ENCODE data around the gene DNAJC1.

Gene DNAJC1

DNA sequence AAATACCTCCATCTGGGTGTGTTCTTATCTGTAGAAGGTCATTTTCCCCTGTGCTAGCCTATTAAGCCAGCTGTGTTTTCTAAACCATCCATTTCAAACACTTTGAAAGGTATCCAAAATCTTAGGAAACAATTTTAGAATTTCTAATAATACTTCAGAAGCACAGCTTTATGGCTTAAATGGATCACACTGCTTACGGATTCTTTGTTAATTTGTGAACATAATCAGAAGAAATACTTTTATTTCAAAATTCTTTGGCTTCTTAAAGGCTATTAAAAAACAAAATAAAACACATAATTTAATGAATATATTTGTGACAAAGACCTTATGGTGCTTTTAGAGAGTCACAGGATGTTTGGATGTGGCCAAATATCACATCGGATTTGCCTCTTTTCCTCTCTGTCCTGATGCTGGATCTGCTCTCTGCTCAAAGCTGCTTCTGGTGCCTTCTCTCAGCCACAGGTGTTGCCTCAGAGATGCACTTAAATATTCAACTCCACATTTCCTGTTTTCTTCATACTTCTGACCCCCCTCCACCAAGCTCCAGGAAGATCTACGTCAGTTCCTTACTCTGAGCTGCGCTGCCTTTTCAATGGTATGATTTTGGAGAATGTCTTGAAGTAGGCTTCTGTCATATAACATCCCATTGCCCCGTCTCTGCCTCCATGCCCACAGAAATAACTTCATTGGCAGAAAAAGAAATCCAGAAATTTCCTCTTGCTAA is 238.9 kb downstream of the DNAJC1 start:
- H3K36me3 ChIP-seq (ENCODE audit: control insufficient read depth, low read length) = no peaks in the 10 kb centered on the region
- H3K4me2 ChIP-seq (ENCODE audit: low read length) = no peak overlapping the region
- H3K9me2 ChIP-seq (replicated peaks; ENCODE audit: control insufficient read depth, low read length) = no peaks in the 10 kb centered on the region
- TF ChIP-seq EZH2phosphoT487 (IDR thresholded peaks at IDR 0.05; ENCODE audit: borderline replicate concordance, low read length) = no peak
- TF ChIP-seq, protein P1, sequence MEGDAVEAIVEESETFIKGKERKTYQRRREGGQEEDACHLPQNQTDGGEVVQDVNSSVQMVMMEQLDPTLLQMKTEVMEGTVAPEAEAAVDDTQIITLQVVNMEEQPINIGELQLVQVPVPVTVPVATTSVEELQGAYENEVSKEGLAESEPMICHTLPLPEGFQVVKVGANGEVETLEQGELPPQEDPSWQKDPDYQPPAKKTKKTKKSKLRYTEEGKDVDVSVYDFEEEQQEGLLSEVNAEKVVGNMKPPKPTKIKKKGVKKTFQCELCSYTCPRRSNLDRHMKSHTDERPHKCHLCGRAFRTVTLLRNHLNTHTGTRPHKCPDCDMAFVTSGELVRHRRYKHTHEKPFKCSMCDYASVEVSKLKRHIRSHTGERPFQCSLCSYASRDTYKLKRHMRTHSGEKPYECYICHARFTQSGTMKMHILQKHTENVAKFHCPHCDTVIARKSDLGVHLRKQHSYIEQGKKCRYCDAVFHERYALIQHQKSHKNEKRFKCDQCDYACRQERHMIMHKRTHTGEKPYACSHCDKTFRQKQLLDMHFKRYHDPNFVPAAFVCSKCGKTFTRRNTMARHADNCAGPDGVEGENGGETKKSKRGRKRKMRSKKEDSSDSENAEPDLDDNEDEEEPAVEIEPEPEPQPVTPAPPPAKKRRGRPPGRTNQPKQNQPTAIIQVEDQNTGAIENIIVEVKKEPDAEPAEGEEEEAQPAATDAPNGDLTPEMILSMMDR (IDR thresholded peaks at IDR 0.05; ENCODE audit: low read depth, low read length, poor library complexity, severe bottlenecking) = no peak
- H3K27me3 ChIP-seq (ENCODE audit: control insufficient read depth, low read length) = no peaks in the 10 kb centered on the region
- no peaks in the 10 kb centered on the region for H3K4me1 ChIP-seq (ENCODE audit: control insufficient read depth, low read length)
- no peaks in the 10 kb centered on the region for H3F3A ChIP-seq (ENCODE audit: control insufficient read depth, insufficient read depth)
- no peak overlapping the region for H3K27ac ChIP-seq (ENCODE audit: low read depth, low read length)
- H3K4me3 ChIP-seq (ENCODE audit: low read length) = no peak overlapping the region
- H4K20me1 ChIP-seq (ENCODE audit: control insufficient read depth, insufficient read depth, low read depth, low read length) = no peaks in the 10 kb centered on the region
- no peaks in the 10 kb centered on the region for H3K9me3 ChIP-seq (ENCODE audit: control insufficient read depth, insufficient read depth, low read length)
- no peaks in the 10 kb centered on the region for H3K79me2 ChIP-seq (ENCODE audit: control insufficient read depth, low read length)

DNA sequence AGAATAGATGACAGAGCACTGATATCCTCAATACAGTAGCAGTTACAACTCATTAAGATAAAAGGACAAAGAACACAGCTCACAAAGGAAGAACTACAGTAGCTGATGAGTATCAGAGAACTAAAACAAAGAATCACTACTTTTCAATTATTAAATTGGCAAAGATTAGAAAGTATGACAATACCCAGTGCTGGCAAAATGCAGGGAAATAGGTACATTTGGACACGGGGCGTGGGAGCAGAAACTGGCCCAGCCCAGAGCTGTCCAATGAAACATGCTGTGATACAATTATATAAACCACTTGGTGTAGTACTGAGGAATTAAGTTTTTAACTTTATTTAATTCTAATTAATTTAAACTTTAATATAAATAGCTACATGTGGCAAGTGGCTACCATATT is 243.2 kb downstream of the DNAJC1 start:
- Histone ChIP-seq H3K79me2 (ENCODE audit: control insufficient read depth, low read length) (no peaks in the 10 kb centered on the region), H3K4me1 (ENCODE audit: control insufficient read depth, low read length) (no peaks in the 10 kb centered on the region), H3F3A (ENCODE audit: control insufficient read depth, insufficient read depth) (no peaks in the 10 kb centered on the region), H3K4me2 (ENCODE audit: low read length) (no peak overlapping the region), H4K20me1 (ENCODE audit: control insufficient read depth, insufficient read depth, low read depth, low read length) (no peaks in the 10 kb centered on the region), H3K36me3 (ENCODE audit: control insufficient read depth, low read length) (no peaks in the 10 kb centered on the region), H3K9me2 (replicated peaks; ENCODE audit: control insufficient read depth, low read length) (no peaks in the 10 kb centered on the region), H3K27ac (ENCODE audit: low read depth, low read length) (no peak overlapping the region), H3K4me3 (ENCODE audit: low read length) (no peak overlapping the region), H3K27me3 (ENCODE audit: control insufficient read depth, low read length) (no peaks in the 10 kb centered on the region), H3K9me3 (ENCODE audit: control insufficient read depth, insufficient read depth, low read length) (no peaks in the 10 kb centered on the region)
- TF ChIP-seq, protein P1 (IDR thresholded peaks at IDR 0.05; ENCODE audit: low read depth, low read length, poor library complexity, severe bottlenecking) = no peak
- TF ChIP-seq EZH2phosphoT487 (IDR thresholded peaks at IDR 0.05; ENCODE audit: borderline replicate concordance, low read length) = no peak

DNA sequence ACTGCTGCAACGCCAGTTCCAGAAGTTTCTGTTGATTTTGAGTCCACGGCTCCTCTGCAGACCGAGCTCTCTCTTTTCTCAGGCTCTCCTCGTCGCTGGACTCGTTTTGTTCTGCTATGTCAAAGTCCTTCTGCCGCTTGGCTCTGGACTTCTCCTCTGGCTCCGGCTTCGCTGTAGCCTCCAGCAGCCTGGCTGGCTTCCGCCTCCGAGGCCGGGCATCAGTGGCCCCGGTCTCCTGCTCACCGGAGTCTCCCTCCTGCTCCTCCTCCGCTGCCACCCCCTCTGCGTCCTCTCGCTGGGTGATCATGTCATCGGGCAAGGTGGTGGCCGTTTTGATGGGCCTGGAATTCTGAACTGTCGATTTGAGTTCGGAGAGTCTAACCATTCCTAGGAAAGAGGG is 244.3 kb downstream of the DNAJC1 start:
- Histone ChIP-seq H3K27me3 (ENCODE audit: control insufficient read depth, low read length) (no peaks in the 10 kb centered on the region), H3K4me3 (ENCODE audit: low read length) (no peak overlapping the region), H3F3A (ENCODE audit: control insufficient read depth, insufficient read depth) (no peaks in the 10 kb centered on the region), H3K4me2 (ENCODE audit: low read length) (no peak overlapping the region), H3K4me1 (ENCODE audit: control insufficient read depth, low read length) (no peaks in the 10 kb centered on the region), H4K20me1 (ENCODE audit: control insufficient read depth, insufficient read depth, low read depth, low read length) (no peaks in the 10 kb centered on the region), H3K27ac (ENCODE audit: low read depth, low read length) (no peak overlapping the region), H3K79me2 (ENCODE audit: control insufficient read depth, low read length) (no peaks in the 10 kb centered on the region), H3K9me2 (replicated peaks; ENCODE audit: control insufficient read depth, low read length) (no peaks in the 10 kb centered on the region), H3K9me3 (ENCODE audit: control insufficient read depth, insufficient read depth, low read length) (no peaks in the 10 kb centered on the region), H3K36me3 (ENCODE audit: control insufficient read depth, low read length) (no peaks in the 10 kb centered on the region)
- TF ChIP-seq EZH2phosphoT487 (IDR thresholded peaks at IDR 0.05; ENCODE audit: borderline replicate concordance, low read length) = no peak
- TF ChIP-seq, protein P1 (IDR thresholded peaks at IDR 0.05; ENCODE audit: low read depth, low read length, poor library complexity, severe bottlenecking) = no peak
